GM19455 (cell line): Measurements from ENCODE around the gene TFF2.

ENCODE experiments used
- ATAC-seq: cut with Tn5 transposase; IDR thresholded peaks from one replicate; pipeline ENCODE4 v1.9.1; 2021; ENCODE audit not compliant: unreplicated experiment

TFF2 gene

GRCh38 chr21:42350927-42351426 is at the start of gene TFF2:
TFF2 (minus strand) TSS chr21:42350994; CDS start chr21:42350957, 37 bp downstream.
- ATAC-seq: no peak

- ATAC-seq: no peak
Observed at GRCh38 chr21:42400525-42400924, 49.7 kb upstream of the TFF2 start.

GRCh38 chr21:42398436-42399028 is 47.7 kb upstream of the TFF2 start:
- no peak for ATAC-seq

- ATAC-seq: no peak
Observed at GRCh38 chr21:42397746-42398394, 47.1 kb upstream of the TFF2 start.

- no peak for ATAC-seq
Observed at GRCh38 chr21:42396799-42397745, 46.3 kb upstream of the TFF2 start.

GRCh38 chr21:42395905-42396651 is 45.3 kb upstream of the TFF2 start, which contains the start of gene TMPRSS3:
TMPRSS3 (minus strand) TSS chr21:42396052; CDS start chr21:42395417, 635 bp downstream.
- ATAC-seq: no peak

- no peak for ATAC-seq
Observed at GRCh38 chr21:42395302-42395701, 44.5 kb upstream of the TFF2 start.

GRCh38 chr21:42393443-42393950 is 42.7 kb upstream of the TFF2 start:
- no peak for ATAC-seq

GRCh38 chr21:42392731-42393442 is 42.1 kb upstream of the TFF2 start:
- ATAC-seq: no peak

GRCh38 chr21:42391297-42391696 is 40.5 kb upstream of the TFF2 start:
- no peak for ATAC-seq

- ATAC-seq: no peak
Observed at GRCh38 chr21:42390696-42391095, 39.9 kb upstream of the TFF2 start.

GRCh38 chr21:42390193-42390592 is 39.4 kb upstream of the TFF2 start:
- no peak for ATAC-seq

- no peak for ATAC-seq
Observed at GRCh38 chr21:42389449-42389835, 38.6 kb upstream of the TFF2 start.

GRCh38 chr21:42388740-42389448 is 38.1 kb upstream of the TFF2 start:
- no peak for ATAC-seq

- no peak for ATAC-seq
Observed at GRCh38 chr21:42387843-42388340, 37.1 kb upstream of the TFF2 start.

GRCh38 chr21:42387164-42387563 is 36.4 kb upstream of the TFF2 start:
- ATAC-seq: no peak

GRCh38 chr21:42386034-42386591 is 35.3 kb upstream of the TFF2 start:
- no peak for ATAC-seq

- ATAC-seq: no peak
Observed at GRCh38 chr21:42385619-42386018, 34.8 kb upstream of the TFF2 start.

- ATAC-seq: no peak
Observed at GRCh38 chr21:42384989-42385388, 34.2 kb upstream of the TFF2 start.
